GM19372 (cell line): ENCODE data around the gene TEDC1.

Experiments
- ATAC-seq: cut with Tn5 transposase; IDR thresholded peaks from one replicate; pipeline ENCODE4 v1.9.1; 2021; ENCODE audit warnings: mild to moderate bottlenecking, low read depth, moderate library complexity; ENCODE audit not compliant: unreplicated experiment

The TEDC1 gene

GRCh38 chr14:105456736-105457617 lies 34.1 kb upstream of the TEDC1 start:
- no peak for ATAC-seq

GRCh38 chr14:105458010-105458409 lies 33.0 kb upstream of the TEDC1 start:
- ATAC-seq: no peak

DNA sequence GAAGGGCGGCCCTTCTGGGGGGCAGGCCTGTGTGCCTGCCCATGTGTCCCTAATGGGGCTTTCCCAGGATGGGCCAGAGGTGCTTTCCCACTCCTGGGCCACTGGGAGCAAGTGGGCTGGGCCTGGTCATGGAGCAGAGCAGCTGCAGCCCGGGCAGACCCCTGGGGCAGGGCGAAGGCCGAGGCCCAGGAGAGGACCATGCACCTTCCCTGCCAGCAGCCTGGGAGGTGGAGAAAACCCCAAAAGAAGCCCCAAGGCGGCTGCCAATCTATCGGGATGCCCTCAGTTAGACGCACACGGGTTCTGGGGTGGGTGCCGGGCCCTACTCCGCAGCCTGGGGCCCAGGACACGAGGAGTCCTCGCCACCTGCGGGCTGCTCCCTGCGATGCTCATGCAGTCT lies 32.5 kb upstream of the TEDC1 start:
- ATAC-seq: no peak

- no peak for ATAC-seq
Measured at GRCh38 chr14:105460116-105460515, 30.9 kb upstream of the TEDC1 start.

DNA sequence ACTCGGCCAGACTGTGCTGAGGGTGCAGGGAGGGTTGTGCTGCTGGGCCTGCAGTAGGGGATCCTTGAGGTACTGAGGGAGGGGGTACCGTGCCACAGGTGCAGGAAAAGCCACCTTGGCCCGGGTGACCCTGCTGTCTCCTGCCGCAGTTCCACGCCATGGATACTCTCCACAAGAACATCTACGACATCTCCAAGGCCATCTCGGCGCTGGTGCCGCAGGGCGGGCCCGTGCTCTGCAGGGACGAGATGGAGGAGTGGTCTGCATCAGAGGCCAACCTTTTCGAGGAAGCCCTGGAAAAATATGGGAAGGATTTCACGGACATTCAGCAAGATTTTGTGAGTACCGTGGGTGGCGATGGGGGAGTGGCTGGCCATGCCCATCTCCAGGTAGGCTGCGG lies 30.4 kb upstream of the TEDC1 start:
- no peak for ATAC-seq

GRCh38 chr14:105461903-105462302 lies 29.1 kb upstream of the TEDC1 start:
- ATAC-seq: no peak

- no peak for ATAC-seq
Measured at GRCh38 chr14:105464501-105464900, 26.5 kb upstream of the TEDC1 start.

DNA sequence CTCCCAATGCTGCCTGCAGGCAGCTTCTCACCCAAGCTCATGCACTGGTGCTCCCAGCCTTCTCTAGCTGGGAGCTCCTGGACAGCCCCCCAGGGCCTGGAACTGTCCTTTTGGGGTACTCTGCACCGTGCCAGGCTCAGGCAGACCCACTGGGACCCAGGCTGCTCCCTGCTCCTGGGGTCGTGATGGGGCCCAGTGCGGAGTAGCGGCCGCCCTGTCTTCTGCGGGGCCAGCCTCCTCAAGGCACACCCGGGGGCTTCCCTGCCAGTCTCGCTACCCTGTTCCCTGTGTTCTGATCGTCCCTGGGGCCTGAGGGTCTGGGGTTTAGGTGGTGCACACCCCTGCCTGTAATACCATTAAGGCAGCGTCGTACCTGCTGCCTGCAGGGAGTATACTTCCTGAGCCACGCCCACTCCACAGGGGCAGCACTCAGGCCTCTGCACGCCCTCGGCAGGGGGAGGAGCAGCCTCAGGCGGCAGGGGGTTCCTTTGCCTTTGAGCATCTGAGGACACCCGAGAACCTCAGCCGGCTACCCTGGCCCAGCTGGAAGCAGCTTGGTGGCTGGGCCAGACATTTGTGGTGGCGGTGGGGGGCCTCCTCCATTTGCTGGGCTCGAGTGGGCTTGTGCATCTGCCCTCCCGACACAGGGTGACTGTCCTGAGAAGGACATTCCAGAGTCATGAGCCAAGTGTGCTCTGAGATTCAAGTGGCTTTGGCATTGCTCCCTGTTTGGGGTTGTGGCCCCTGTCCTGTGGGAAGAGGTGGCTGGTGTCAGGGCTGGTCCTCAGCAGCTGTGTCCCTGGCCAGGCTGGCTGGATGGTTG lies 25.6 kb upstream of the TEDC1 start:
- no peak for ATAC-seq

DNA sequence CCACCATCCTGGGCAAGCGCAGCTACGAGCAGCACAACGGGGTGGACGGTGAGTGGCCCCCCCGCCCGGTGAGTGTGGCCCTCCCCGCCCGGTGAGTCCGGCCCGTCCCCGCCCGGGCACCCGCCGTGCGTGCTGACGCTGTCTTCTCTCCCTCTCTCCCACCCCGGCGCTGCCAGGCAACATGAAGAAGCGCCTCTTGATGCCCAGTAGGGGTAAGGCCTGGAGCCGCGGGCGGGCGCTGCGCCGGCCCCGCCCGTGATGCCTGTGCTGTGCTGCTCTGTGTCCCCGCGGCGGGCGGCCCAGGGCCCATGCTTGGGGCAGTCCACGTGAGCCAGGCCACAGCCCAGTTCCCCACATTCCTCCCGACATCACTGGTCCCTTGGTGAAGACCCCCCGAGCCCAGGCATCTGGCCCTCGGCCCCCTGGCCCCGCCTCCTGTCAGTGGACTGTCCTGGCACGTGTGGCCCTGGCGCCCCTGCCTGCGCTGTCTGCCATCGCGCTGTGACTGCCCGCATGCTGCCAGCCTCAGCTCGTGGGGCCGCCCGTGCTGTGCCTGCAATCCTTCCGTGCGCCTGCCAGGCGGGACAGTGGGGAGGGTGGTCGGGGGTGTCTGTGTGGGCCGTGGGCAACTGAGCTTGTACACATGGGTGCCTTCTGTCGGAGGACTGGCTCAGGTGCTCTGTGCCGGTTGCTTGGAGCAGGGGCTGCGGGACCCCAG lies 24.4 kb upstream of the TEDC1 start:
- ATAC-seq: no peak

GRCh38 chr14:105467249-105467941 lies 23.7 kb upstream of the TEDC1 start:
- ATAC-seq: no peak

GRCh38 chr14:105467942-105468471 lies 23.0 kb upstream of the TEDC1 start:
- ATAC-seq: no peak

DNA sequence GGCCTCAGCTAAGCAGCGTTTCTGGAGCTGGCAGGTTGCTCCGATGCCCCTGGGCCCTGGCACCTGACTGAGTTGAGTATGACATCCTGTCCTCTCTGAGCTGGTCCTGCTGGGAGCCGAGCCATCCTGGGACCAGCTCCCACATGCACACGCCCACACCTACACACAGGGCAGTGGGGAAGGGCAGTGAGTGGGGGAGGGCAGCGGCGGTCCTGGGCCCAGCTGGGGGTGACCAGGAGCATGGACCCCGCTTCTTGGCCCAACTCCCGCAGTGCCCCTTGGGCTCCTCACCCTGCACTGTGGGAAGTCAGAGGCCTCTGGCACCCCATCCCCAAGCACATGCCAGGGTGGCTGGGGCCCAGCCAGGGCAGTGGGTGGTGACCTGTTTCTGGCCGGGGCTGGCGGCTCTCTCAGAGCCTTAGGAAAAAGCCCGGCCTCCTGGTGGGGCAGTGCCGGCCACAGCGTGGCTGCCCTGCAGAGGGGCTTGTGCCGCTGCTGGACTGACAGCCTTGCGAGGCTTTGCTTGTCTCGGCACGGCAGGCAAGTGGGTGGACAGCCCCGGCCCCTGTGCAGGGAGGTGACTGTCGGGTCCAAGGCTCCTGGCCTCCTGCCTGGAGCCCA lies 22.3 kb upstream of the TEDC1 start:
- no peak for ATAC-seq

GRCh38 chr14:105469456-105470349 lies 21.3 kb upstream of the TEDC1 start:
- no peak for ATAC-seq

DNA sequence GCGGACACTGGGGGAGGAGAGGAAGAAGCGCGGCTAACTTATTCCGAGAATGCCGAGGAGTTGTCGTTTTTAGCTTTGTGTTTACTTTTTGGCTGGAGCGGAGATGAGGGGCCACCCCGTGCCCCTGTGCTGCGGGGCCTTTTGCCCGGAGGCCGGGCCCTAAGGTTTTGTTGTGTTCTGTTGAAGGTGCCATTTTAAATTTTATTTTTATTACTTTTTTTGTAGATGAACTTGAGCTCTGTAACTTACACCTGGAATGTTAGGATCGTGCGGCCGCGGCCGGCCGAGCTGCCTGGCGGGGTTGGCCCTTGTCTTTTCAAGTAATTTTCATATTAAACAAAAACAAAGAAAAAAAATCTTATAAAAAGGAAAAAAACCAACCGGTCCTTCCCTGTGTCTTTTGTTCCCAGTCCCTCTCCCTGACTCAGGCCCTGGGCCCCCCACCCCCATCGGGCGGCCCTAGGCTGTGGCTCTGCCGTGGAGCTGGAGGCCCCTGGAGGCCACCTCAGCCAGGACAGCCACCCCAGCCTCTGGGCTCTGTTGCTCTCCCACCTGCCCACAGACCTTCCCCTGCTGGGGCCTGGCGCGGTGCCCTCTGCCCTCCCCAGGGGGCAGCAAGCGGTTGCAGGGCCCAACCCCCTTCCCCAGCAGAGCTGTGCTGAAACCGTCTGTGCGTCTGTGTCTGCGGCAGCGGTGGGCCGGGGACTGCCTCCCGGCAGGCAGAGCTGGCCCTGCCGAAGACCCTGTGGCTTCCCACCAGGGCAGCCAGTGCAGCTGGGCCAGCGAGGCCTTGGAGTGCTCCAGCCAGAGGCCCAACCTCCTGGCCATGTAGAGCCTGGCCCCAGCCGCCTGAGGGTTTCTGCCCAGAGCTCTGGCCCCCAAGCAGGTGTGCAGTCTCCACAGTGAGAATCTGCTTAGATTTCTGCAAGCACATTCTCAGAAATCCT lies 20.4 kb upstream of the TEDC1 start:
- no peak for ATAC-seq

DNA sequence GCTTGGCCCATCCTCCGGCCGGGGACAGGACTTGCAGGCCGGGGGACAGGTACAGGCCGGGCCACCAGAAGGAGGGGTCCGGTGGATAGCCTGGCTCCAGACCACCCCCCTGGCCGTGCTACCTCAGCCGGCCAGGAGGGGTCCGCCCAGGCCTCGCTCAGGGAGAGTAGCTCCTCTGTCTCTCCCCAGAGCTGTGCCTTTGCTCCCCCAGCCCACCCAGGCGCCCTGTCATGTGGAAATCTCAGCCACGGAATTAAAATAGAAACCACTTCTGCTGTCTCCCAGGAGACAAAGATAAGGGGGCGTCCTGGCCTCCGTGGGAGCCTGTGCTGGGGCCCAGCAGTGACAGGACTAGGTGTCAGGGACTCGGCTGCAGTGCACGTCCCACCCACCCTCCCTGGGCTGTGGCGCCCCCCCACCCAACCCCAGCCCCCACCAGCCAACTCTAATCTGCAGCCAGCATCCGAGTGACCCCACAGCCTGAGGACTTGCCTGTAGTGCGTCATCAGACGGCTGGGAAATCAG lies 19.7 kb upstream of the TEDC1 start:
- no peak for ATAC-seq

DNA sequence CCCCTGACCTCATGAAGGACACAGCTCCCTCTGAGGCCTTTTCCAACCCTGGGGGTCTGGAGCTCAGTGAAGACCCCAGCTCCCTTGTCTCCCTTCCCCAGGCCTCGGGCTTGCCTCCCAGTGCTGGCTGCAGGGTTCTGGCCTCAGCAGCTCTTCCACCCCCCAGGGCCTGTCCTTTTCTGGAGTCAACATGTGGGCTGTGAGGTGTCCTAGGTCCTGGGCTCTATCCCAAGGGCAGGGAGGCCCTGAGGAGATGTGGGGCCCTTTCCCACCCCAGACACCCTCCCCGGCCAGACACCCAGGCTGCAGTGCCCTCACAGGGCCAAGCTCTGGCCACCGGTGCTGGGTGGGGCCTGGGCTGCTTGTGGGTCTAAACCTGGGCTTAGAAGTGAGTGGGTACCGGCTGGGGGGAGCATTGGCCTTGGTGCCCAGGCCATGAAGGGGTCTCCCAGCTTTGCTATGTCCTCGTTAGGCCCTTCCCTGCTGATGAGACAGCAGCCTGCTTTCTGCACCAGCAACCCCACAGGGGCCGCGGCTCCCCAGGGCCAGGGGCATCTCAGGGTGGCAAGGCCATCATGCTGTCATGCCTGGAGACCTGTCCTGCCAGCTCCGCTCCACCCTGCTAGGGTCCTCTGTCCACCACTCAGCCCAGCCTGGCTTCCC lies 19.1 kb upstream of the TEDC1 start:
- ATAC-seq: no peak

DNA sequence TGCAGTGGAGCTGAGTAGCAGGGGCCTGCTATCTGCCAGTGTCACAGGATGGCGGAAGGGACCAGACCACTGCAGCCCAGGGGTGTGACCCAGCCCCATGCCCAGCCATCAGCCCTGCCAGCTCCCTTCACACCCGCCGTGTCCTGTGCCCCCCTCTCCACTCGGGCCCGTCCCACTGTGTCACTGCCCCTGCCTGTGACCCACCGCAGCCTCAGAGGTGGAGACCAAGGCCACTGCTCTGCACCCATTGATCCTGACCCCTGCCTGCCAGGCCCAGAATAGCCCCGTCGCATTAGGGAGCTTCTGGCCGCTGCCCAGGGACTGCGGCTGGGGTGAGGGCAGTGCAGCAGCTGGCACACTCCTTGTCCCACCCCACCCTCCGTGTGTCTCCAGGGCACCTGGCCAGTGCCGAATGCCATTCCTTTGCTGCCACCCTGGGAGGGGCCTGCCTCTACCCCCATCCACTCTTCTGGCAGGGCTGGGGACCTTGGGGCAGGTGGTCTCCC lies 18.5 kb upstream of the TEDC1 start:
- ATAC-seq: no peak
